Activated naive CD4-positive, alpha-beta T cell treated with anti-CD3 and anti-CD28 coated beads, Interleukin-2, amount 50 U/mL, for 16 hours (primary cell): ENCODE data around the gene IYD.

Experiments
- DNase-seq: peaks from one replicate; pipeline ENCODE4 v3.0.0-alpha.2; 2020

IYD gene, protein sequence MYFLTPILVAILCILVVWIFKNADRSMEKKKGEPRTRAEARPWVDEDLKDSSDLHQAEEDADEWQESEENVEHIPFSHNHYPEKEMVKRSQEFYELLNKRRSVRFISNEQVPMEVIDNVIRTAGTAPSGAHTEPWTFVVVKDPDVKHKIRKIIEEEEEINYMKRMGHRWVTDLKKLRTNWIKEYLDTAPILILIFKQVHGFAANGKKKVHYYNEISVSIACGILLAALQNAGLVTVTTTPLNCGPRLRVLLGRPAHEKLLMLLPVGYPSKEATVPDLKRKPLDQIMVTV

DNA sequence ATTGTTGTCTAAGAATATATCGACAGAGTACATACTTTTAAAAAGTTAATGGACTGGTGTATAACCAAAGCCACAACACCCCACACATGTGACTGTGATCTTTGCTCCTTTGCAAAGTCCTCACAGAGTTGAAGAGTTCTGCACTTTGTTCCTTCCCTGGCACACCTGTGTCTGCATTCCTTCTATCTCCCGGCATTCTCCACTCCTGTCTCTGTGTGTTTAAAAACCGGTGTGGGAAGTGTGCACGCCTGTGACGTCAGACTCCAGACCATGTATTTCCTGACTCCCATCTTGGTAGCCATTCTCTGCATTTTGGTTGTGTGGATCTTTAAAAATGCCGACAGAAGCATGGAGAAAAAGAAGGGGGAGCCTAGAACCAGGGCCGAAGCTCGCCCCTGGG is at the start of gene IYD:
Gene IYD, plus strand, starts transcription at position 251 of the 400 bp plus-strand sequence. Its CDS starts 20 bp downstream, at position 271.
- no peak for DNase-seq

- no peak for DNase-seq
Observed at GRCh38 chr6:150319924-150320323, 48.9 kb upstream of the IYD start.

DNA sequence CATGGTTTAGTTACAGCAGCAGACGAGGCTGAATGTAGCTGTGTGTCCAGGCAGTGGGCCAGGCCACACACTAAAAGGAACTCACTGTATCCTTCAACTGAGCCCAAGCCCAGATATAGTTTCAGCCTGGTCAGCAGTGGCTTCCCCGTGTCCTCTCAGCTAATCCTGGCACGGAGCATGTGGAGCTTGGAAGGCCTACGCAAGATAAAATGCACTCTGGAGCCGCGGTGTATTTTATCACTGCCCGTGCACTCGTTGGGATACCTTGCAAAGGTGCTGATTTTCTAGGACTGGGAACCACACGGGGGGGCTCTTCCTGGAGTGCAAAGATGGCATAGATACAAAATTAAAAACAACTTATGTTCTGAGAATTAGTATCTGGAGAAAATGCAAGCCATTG is 48.4 kb upstream of the IYD start:
- DNase-seq, result no peak

DNA sequence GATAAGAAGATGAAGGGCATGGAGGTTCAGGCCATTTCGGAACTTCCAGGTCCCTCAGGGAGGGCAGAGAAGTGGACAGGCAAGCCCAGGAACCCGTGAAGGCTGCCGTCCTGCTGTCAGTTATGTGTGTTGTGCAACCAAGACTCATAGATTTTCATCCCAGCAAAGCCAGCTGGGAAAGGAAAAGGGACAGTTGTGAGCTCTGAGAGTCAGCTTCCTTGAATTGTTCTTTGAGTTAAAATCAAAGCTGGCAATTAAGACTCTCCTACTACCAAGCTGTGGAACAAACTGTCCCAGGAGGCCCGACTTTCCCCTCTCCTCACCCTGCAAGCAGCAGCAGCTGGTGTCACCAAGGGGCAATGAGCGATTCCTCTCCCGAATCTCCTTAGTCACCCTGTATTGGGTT is 46.3 kb upstream of the IYD start:
- no peak for DNase-seq

GRCh38 chr6:150323205-150323604 is 45.6 kb upstream of the IYD start:
- DNase-seq, result no peak

DNA sequence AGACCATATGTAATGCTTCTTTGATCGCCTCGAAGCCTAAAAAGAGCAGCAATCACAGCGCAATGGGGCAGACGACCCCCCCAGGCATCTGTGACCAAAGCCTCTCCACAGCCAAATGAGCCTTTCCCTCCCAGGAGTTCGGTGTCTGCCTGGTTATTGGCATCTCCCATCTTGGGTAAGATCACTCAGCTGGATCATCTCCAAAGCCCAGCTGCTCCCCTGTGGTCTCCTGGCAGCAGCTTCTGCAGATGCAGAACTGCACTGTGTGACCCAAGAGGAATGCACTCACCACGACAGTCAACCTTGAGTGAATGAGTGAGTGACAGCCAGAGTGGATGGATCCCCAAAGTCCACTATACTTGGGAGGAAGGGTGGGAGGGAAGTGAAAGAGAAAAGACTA is 44.8 kb upstream of the IYD start:
- no peak for DNase-seq

DNA sequence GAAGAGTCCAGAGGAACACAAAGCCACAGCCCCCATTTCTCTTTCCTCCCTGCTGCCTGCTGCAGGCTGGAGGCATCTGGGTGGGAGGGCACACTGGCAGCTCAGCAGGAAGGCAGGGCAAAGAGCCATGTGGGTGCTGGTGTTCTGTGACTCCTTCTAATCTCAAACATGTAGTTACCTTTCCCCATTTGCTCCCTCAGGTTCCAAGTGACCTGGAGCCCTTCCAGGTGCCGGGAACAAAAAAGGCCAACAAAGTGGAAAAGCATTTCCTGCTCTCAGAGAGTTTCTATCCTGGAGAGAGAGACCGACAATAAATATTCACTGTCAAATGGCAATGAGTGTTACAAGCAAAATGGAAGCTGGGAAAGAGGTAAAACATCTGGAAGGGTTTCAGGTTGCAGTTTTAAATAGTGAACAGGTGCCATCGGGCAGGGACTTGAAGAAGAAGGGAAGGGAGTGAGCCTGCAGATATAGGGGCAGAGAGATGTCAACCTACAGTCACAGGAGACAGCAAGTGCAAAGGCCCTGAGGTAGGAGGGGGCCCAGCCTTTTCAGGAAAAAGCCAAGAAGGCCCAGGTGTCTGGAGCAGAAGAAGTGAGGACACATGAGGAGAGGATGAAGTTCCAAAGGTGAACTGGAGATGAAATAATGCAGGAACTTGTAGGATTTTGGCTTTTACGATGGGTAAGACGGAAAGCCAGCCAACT is 43.6 kb upstream of the IYD start:
- DNase-seq, result no peak

- DNase-seq, result no peak
Observed at GRCh38 chr6:150327117-150327774, 41.6 kb upstream of the IYD start.

DNA sequence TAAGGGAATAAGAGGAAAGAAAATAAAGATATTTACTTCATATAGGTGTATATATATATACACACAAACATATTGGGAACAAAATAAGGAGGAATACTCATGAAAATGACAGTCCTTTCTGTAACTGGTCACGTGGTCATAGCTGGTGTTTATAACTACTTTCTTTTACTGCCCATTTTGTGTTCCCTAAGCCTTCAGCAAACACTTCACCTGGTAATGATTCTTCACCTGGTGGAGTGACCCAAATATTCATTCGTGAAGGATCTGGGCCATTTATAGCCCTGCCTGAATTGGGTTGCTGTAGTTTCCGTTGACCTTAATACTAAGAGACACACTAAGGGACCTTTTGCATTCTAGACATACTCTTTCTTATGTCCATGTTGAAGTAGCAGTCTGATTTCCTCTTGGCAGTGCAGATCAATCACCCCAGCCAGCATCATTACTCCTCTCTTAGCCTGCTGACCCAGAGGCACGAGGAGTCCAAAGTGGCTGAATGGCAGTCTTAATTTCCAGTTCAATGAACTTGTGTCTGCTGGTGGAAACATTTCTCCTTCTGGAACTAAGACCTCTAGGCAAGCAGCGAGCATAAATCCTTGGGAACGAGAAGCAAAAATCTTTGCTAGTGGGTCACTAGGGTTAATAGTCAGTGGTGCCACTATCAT is 39.9 kb upstream of the IYD start:
- DNase-seq, result no peak

DNA sequence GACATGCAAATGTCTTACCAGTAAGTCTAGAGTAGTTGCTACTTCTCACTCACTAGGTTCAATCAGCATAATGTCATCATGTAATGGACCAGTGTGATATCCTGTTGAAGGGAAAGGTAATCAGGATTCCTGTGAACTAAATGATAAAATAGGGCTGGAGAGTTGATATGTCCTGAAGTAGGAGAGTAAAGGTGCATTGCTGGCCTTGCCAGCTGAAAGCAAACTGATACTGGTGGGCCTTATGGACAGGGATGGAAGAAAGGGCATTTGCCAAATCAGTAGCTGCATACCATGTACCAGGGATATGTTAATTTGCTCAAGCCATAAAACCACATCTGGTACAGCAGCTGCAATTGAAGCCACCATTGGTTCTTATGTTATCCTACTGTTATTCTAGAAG is 37.5 kb upstream of the IYD start:
- DNase-seq, result no peak

DNA sequence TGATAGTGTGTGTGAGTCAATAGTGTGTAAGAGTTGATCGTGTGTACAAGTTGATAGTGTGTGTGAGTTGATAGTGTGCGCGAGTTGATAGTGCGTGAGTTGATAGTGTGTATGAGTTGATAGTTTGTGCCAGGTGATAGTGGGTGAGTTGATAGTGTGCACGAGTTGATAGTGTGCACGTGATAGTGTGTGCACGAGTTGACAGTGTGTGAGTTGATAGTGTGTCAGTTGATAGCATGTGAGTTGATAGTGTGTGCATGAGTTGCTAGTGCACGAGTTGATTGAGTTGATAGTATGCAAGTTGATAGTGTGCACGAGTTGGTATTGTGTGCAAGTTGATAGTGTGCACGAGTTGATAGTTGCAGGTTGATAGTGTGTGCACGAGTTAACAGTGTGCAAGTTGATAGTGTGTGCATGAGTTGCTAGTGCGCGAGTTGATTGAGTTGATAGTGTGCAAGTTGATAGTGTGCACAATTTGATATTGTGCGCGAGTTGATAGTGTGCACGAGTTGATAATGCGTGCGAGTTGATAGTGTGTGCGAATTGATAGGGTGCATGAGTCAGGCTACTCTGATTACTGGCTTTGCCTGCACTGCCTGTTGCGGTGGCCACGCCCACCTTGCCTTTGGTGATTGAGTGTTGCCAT is 35.8 kb upstream of the IYD start:
- DNase-seq, result no peak

GRCh38 chr6:150333585-150333941 is 35.2 kb upstream of the IYD start:
- no peak for DNase-seq

DNA sequence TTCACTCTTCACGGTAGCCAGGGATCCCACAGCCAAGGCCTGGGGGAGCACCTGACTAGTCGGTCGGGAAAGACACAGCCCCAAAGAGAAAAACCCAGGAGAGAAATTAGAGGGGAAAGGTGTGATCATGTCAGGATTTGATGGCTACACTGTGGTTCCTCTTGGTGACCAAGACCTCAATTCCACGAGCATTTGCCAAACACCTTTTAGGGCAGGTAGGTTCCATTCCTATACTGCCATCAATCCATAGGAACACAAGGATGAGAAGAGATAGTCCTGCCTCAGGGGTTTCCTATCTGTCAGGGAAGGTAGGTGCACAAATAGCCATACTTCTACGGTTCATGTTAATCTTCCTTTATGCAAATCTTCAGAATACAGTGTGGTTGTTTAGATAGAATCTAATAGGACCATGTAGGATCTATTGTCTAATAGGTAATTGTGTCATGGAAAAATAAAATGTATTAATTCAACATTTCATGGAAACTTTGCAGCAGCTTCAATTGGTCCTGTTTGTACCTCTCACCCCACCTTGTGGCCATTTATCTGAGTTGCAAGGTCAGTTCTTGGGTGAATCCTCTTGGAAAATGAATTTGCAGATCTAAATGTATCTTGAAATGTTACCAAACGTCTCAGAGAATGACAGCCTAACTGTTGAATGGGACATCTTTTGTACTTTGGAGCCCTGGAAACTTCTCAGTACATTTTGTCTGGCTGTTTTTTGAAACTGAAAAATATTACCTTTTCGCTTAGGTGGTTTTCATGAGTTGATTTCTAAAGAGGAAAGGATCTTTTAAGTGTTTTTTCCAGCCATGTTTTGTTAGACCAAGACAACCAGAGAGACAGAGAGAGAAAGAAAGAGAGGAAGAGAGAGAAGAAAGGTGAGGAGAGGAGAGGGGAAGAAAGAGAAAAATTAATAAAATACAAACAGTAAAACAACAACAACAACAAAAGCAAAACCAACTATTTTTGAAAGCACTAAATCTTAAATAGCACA is 33.7 kb upstream of the IYD start:
- no peak for DNase-seq

- DNase-seq, result no peak
Observed at GRCh38 chr6:150336299-150336698, 32.5 kb upstream of the IYD start.

- no peak for DNase-seq
Observed at GRCh38 chr6:150336708-150337107, 32.1 kb upstream of the IYD start.

GRCh38 chr6:150342126-150342525 is 26.7 kb upstream of the IYD start:
- DNase-seq, result no peak

- DNase-seq, result no peak
Observed at GRCh38 chr6:150343434-150343833, 25.4 kb upstream of the IYD start.

GRCh38 chr6:150345781-150346180 is 23.0 kb upstream of the IYD start:
- DNase-seq, result no peak

- no peak for DNase-seq
Observed at GRCh38 chr6:150346346-150346745, 22.5 kb upstream of the IYD start.

GRCh38 chr6:150347845-150348244 is 21.0 kb upstream of the IYD start:
- no peak for DNase-seq

- DNase-seq, result no peak
Observed at GRCh38 chr6:150349546-150349945, 19.3 kb upstream of the IYD start.
